ENCODE data around the gene RPL14. TPM values are rescaled to one million over a fixed set of nuclear protein-coding genes. Genes with fewer than 3 reads are reported as not detected.
A peak's percentile ranks its signal among the peaks of the same experiment; 100 is the strongest.

RPL14 gene
- polyA plus RNA-seq, 3 donors, result 316 to 377 (median 348) TPM

DNA sequence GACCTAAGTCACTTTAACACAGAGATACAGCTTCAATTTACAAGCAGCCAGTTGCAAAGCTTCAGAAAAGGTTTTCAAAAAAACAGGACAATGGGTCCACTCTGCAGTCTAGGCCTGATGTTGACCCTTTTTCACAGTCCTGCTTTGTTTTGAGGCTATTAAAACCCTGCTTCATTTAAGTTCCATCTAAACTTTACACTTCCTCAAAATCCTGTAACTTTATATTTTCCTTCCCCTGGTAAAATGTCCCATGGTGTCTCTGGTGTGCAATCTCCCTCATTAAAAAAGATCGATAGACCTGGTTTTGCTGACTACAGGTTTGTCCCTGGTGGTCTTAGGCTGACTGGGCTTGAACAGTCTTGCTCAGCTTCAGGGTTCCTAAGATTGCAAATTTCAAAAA, 5.1 kb upstream of the RPL14 start:
- Mint-ChIP-seq H3K9me3 (no peaks in the 10 kb centered on the region), H3K4me1 (peaks cover 19% of the 10 kb centered on the region), H3K36me3 (peaks cover 7 to 11% of the 10 kb centered on the region in 2 donors), H3K27me3 (ENCODE audit: low read depth in 3 of 3) (no peaks in the 10 kb centered on the region), H3K4me3 (peak overlapping the region; percentile 87 to 93), H3K27ac (peak overlapping the region in 6 of 7 donors; percentile 95 to 99 (median 98))
- 88% methylated on average over 1 of the region's 1 CpG for WGBS (ENCODE audit: insufficient coverage)
- peak overlapping the region; percentile 80 for H3K4me2 ChIP-seq (replicated peaks; ENCODE audit: extremely low read depth, low read length, poor library complexity, severe bottlenecking)
- H3K9ac ChIP-seq (ENCODE audit: insufficient read depth, low read length, poor library complexity, severe bottlenecking), result no peak overlapping the region
- H3K27me3 ChIP-seq (ENCODE audit: control insufficient read depth in 2 of 2, insufficient read depth in 2 of 2, low read length in 2 of 2), result no peaks in the 10 kb centered on the region
- intact Hi-C loops (cut with micrococcal nuclease), result loop anchor here (5.0 to 10.0 kb wide), 4 partner anchors 137 to 1513 kb away; partner anchors contain the start of genes CTNNB1 (in 1 of the 2), EIF1B (in 1 of the 2) and ULK4 (in 1 of the 2)
- no peaks in the 10 kb centered on the region for H3K36me3 ChIP-seq (replicated peaks in 1 of 2; ENCODE audit: control insufficient read depth in 1 of 2, insufficient read depth in 2 of 2, low read length in 2 of 2)
- H3K79me2 ChIP-seq (ENCODE audit: insufficient read depth, low read length), result peaks cover under 1% of the 10 kb centered on the region
- DNase-seq, result no peak
- H3K27ac ChIP-seq (ENCODE audit: low read depth in 1 of 2, low read length in 2 of 2), result peak overlapping the region in 1 of 2 donors; percentile 94
- peak overlapping the region; percentile 95 for H2AFZ ChIP-seq (ENCODE audit: insufficient read depth, low read depth, low read length, poor library complexity, severe bottlenecking)
- H3K4me3 ChIP-seq (replicated peaks in 1 of 3; ENCODE audit: low read depth in 2 of 3, low read length in 3 of 3), result peak overlapping the region in 1 of 3 experiments; percentile 82
- peaks cover 23 to 28% of the 10 kb centered on the region in 2 donors for H3K4me1 ChIP-seq (ENCODE audit: control insufficient read depth in 1 of 2, insufficient read depth in 2 of 2, low read length in 2 of 2)
- TF ChIP-seq, protein P1, sequence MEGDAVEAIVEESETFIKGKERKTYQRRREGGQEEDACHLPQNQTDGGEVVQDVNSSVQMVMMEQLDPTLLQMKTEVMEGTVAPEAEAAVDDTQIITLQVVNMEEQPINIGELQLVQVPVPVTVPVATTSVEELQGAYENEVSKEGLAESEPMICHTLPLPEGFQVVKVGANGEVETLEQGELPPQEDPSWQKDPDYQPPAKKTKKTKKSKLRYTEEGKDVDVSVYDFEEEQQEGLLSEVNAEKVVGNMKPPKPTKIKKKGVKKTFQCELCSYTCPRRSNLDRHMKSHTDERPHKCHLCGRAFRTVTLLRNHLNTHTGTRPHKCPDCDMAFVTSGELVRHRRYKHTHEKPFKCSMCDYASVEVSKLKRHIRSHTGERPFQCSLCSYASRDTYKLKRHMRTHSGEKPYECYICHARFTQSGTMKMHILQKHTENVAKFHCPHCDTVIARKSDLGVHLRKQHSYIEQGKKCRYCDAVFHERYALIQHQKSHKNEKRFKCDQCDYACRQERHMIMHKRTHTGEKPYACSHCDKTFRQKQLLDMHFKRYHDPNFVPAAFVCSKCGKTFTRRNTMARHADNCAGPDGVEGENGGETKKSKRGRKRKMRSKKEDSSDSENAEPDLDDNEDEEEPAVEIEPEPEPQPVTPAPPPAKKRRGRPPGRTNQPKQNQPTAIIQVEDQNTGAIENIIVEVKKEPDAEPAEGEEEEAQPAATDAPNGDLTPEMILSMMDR (IDR thresholded peaks at IDR 0.05), result no peak
- no peaks in the 10 kb centered on the region for H3K9me3 ChIP-seq (replicated peaks in 1 of 2; ENCODE audit: control insufficient read depth in 1 of 2, insufficient read depth in 1 of 2, low read length in 2 of 2)
- H4K20me1 ChIP-seq (ENCODE audit: insufficient read depth, low read length), result no peaks in the 10 kb centered on the region

DNA sequence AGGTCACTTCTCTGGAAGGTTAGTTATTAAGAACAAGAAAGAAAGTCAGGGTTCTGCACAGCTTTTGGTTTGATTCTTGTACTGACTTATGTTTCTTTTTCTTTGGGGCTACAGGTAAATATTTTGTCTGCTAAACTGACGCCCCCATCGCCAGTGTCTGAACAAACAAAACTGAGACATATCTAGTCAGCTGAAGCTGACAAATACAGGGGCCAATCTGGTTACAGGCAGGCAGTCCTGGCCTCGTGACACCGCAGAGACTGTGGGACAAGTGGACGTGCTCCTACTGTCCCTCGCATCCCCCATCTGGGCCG, 4.6 kb upstream of the RPL14 start:
- intact Hi-C loops (cut with micrococcal nuclease), result loop anchor here (5.0 to 10.0 kb wide), 4 partner anchors 138 to 1512 kb away; partner anchors contain the start of genes CTNNB1 (in 1 of the 2), EIF1B (in 1 of the 2) and ULK4 (in 1 of the 2)
- H3K36me3 ChIP-seq (replicated peaks in 1 of 2; ENCODE audit: control insufficient read depth in 1 of 2, insufficient read depth in 2 of 2, low read length in 2 of 2), result no peaks in the 10 kb centered on the region
- H3K36me3 Mint-ChIP-seq, result peaks cover 7 to 11% of the 10 kb centered on the region in 2 donors
- H3K4me1 ChIP-seq (ENCODE audit: control insufficient read depth in 1 of 2, insufficient read depth in 2 of 2, low read length in 2 of 2), result peaks cover 23 to 32% of the 10 kb centered on the region in 2 donors
- H3K27me3 Mint-ChIP-seq (ENCODE audit: low read depth in 3 of 3), result no peaks in the 10 kb centered on the region
- peak overlapping the region; percentile 75 to 94 (median 82) for H3K4me3 ChIP-seq (replicated peaks in 1 of 3; ENCODE audit: low read depth in 2 of 3, low read length in 3 of 3)
- peak overlapping the region; percentile 87 to 93 for H3K4me3 Mint-ChIP-seq
- H3K79me2 ChIP-seq (ENCODE audit: insufficient read depth, low read length), result peaks cover 6% of the 10 kb centered on the region
- peaks cover 19% of the 10 kb centered on the region for H3K4me1 Mint-ChIP-seq
- no peaks in the 10 kb centered on the region for H3K9me3 ChIP-seq (replicated peaks in 1 of 2; ENCODE audit: control insufficient read depth in 1 of 2, insufficient read depth in 1 of 2, low read length in 2 of 2)
- no peaks in the 10 kb centered on the region for H3K27me3 ChIP-seq (ENCODE audit: control insufficient read depth in 2 of 2, insufficient read depth in 2 of 2, low read length in 2 of 2)
- H3K4me2 ChIP-seq (replicated peaks; ENCODE audit: extremely low read depth, low read length, poor library complexity, severe bottlenecking), result peak overlapping the region; percentile 80
- H3K9me3 Mint-ChIP-seq, result no peaks in the 10 kb centered on the region
- no peaks in the 10 kb centered on the region for H4K20me1 ChIP-seq (ENCODE audit: insufficient read depth, low read length)
- DNase-seq, result no peak
- peak overlapping the region; percentile 95 to 99 (median 98) for H3K27ac Mint-ChIP-seq
- H3K27ac ChIP-seq (ENCODE audit: low read depth in 1 of 2, low read length in 2 of 2), result peak overlapping the region; percentile 79 to 94
- H2AFZ ChIP-seq (ENCODE audit: insufficient read depth, low read depth, low read length, poor library complexity, severe bottlenecking), result peak overlapping the region; percentile 95
- 1% methylated on average over 7 of the region's 7 CpGs for WGBS (ENCODE audit: insufficient coverage)
- TF ChIP-seq, protein P1 (IDR thresholded peaks at IDR 0.05), result no peak
- H3K9ac ChIP-seq (ENCODE audit: insufficient read depth, low read length, poor library complexity, severe bottlenecking), result peak overlapping the region; percentile 80
